SK-N-SH treated with all-trans-retinoic acid at 6 μM for 48 hours (cell line): ENCODE results near the gene PRAMEF17.
"Not testable (repeated sequence)": the region's sequence is repeated elsewhere in the genome, so short reads cannot be mapped to it uniquely, and the experiment has no call there.

Experiments
- ATAC-seq: fragments of 200-7000 bp; cut with Tn5 transposase; 3 replicates; pipeline ENCODE4 v1.9.1; 2020; ENCODE audit warnings: mild to moderate bottlenecking, moderate library complexity
- BACH2 ChIP-seq: fragments of 250-450 bp; sonication (Bioruptor Pico); IDR thresholded peaks from 2 replicates; pipeline ENCODE4 v1.9.0; 2021; ENCODE audit warnings: mild to moderate bottlenecking, borderline replicate concordance
- CSDC2 ChIP-seq: fragments of 250-450 bp; sonication (Bioruptor Pico); IDR thresholded peaks from 2 replicates; pipeline ENCODE4 v1.5.0; 2020; ENCODE audit warnings: mild to moderate bottlenecking, moderate library complexity
- ESRRG ChIP-seq: fragments of 250-450 bp; sonication (Bioruptor Pico); IDR thresholded peaks from 2 replicates; pipeline ENCODE4 v1.6.1; 2021; ENCODE audit warnings: mild to moderate bottlenecking
- GLIS3 ChIP-seq: fragments of 250-450 bp; sonication (Bioruptor Pico); IDR thresholded peaks from 2 replicates; pipeline ENCODE4 v1.5.0; 2020; ENCODE audit warnings: mild to moderate bottlenecking, moderate library complexity
- ISL1 ChIP-seq: fragments of 250-450 bp; sonication (Bioruptor Pico); IDR thresholded peaks from 2 replicates; pipeline ENCODE4 v2.1.2; 2022; ENCODE audit warnings: mild to moderate bottlenecking, moderate library complexity
- OSR1 ChIP-seq: fragments of 250-450 bp; sonication (Bioruptor Pico); IDR thresholded peaks from 2 replicates; pipeline ENCODE4 v1.8.0; 2022; ENCODE audit warnings: moderate library complexity, mild to moderate bottlenecking, inconsistent platforms
- PPARA ChIP-seq: fragments of 250-450 bp; sonication (Bioruptor Pico); IDR thresholded peaks from 2 replicates; pipeline ENCODE4 v1.5.0; 2020; ENCODE audit warnings: mild to moderate bottlenecking, borderline replicate concordance
- RARB ChIP-seq: fragments of 250-450 bp; sonication (Bioruptor Pico); IDR thresholded peaks from 2 replicates; pipeline ENCODE4 v1.8.0; 2021; ENCODE audit warnings: mild to moderate bottlenecking, moderate library complexity
- SNAI2 ChIP-seq: fragments of 250-450 bp; sonication (Bioruptor Pico); IDR thresholded peaks from 2 replicates; pipeline ENCODE4 v1.5.0; 2020; ENCODE audit warnings: mild to moderate bottlenecking, moderate library complexity
- TCF4 ChIP-seq: fragments of 250-450 bp; sonication (Bioruptor Pico); IDR thresholded peaks from 2 replicates; pipeline ENCODE4 v1.8.0; 2021; ENCODE audit warnings: mild to moderate bottlenecking, moderate library complexity, borderline replicate concordance
- TOX ChIP-seq: fragments of 250-450 bp; sonication (Bioruptor Pico); IDR thresholded peaks from 2 replicates; pipeline ENCODE4 v1.8.0; 2021; ENCODE audit warnings: mild to moderate bottlenecking, moderate library complexity, borderline replicate concordance
- ZC3H10 ChIP-seq: fragments of 250-450 bp; sonication (Bioruptor Pico); IDR thresholded peaks from 2 replicates; pipeline ENCODE4 v1.5.1; 2021; ENCODE audit warnings: mild to moderate bottlenecking, moderate library complexity
- ZFP3 ChIP-seq: fragments of 250-450 bp; sonication (Bioruptor Pico); IDR thresholded peaks from 2 replicates; pipeline ENCODE4 v1.5.0; 2020; ENCODE audit warnings: mild to moderate bottlenecking, moderate library complexity
- ZFP30 ChIP-seq: fragments of 450-650 bp; formaldehyde crosslinking; IDR thresholded peaks from 2 replicates; pipeline ENCODE4 v1.5.0; 2022; ENCODE audit warnings: mild to moderate bottlenecking, moderate library complexity
- ZNF565 ChIP-seq: fragments of 450-650 bp; formaldehyde crosslinking; conservative IDR thresholded peaks from 2 replicates; pipeline ENCODE4 v1.5.0; 2020; ENCODE audit warnings: low read depth, mild to moderate bottlenecking, moderate library complexity
- ZNF70 ChIP-seq: fragments of 450-650 bp; formaldehyde crosslinking; IDR thresholded peaks from 2 replicates; pipeline ENCODE4 v1.5.0; 2020; ENCODE audit warnings: mild to moderate bottlenecking, moderate library complexity
- ZNF8 ChIP-seq: fragments of 450-650 bp; formaldehyde crosslinking; IDR thresholded peaks from 2 replicates; pipeline ENCODE4 v1.5.0; 2020; ENCODE audit warnings: mild to moderate bottlenecking, moderate library complexity
- TF ChIP-seq, protein P1 (sequence below): fragments of 250-450 bp; sonication (Bioruptor Pico); IDR thresholded peaks from 2 replicates; pipeline ENCODE4 v1.5.1; 2020; ENCODE audit warnings: low read depth, mild to moderate bottlenecking, moderate library complexity
- TF ChIP-seq, protein P2 (sequence below): fragments of 250-450 bp; sonication (Bioruptor Pico); IDR thresholded peaks from 2 replicates; pipeline ENCODE4 v1.8.0; 2020; ENCODE audit warnings: mild to moderate bottlenecking, moderate library complexity, borderline replicate concordance
- TF ChIP-seq, protein P3 (sequence below): fragments of 250-450 bp; sonication (Bioruptor Pico); IDR thresholded peaks from 2 replicates; pipeline ENCODE4 v1.5.1; 2021; ENCODE audit warnings: mild to moderate bottlenecking, moderate library complexity
- TF ChIP-seq, protein P4 (sequence below): fragments of 250-450 bp; sonication (Bioruptor Pico); IDR thresholded peaks from 2 replicates; pipeline ENCODE4 v1.5.0; 2020; ENCODE audit warnings: mild to moderate bottlenecking, moderate library complexity

Gene PRAMEF17

DNA sequence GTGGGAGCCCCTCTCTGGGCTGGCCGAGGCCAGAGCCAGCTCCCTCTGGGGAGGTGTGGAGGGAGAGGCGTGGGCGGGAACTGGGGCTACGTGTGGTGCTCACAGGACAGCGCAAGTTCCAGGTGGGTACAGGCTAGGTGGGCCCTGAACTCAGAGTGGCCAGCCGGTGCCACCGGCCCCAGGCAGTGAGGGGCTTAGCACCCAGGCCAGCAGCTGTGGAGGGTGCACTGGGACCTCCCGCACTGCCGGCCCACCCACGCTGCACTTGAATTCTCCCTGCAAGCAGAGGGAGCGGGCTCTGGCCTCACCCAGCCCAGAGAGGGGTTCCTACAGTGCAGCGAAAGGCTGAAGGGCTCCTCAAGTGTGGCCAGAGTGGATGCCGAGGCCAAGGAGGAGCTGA lies 41.1 kb downstream of the PRAMEF17 start:
- ATAC-seq = no peak

DNA sequence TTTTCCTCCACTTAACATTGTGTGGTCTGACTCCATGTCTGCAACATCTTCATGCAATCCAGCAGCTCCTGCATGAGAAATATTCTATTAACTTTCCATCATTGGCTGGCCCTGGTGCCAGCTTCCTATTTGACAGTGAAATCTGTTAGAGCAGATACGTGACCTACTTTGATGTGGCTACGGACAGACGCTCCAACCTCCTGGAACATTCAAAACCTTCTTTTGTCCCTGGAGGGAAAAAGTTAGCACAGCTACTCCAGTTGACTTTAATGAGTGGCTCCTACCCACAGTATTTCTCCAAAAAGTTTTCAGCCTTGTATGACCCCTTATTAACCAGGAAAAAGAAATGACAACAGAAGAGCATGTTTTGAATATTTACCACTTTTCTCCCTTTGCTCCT lies 42.8 kb downstream of the PRAMEF17 start:
- TF ChIP-seq GLIS3 (CRISPR knock-in tag) (no peak), ZNF8 (CRISPR knock-in tag) (no peak), PPARA (CRISPR knock-in tag) (no peak), TCF4 (CRISPR knock-in tag) (no peak), RARB (CRISPR knock-in tag) (no peak), ZNF565 (CRISPR knock-in tag) (no peak), ZFP3 (CRISPR knock-in tag) (no peak), OSR1 (no peak), TOX (CRISPR knock-in tag) (no peak), SNAI2 (CRISPR knock-in tag) (no peak), ESRRG (CRISPR knock-in tag) (no peak), ZNF70 (CRISPR knock-in tag) (no peak), CSDC2 (CRISPR knock-in tag) (no peak), BACH2 (no peak), ZFP30 (CRISPR knock-in tag) (no peak)
- TF ChIP-seq, protein P1, sequence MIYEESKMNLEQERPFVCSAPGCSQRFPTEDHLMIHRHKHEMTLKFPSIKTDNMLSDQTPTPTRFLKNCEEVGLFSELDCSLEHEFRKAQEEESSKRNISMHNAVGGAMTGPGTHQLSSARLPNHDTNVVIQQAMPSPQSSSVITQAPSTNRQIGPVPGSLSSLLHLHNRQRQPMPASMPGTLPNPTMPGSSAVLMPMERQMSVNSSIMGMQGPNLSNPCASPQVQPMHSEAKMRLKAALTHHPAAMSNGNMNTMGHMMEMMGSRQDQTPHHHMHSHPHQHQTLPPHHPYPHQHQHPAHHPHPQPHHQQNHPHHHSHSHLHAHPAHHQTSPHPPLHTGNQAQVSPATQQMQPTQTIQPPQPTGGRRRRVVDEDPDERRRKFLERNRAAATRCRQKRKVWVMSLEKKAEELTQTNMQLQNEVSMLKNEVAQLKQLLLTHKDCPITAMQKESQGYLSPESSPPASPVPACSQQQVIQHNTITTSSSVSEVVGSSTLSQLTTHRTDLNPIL (CRISPR knock-in tag) = no peak
- TF ChIP-seq, protein P2, sequence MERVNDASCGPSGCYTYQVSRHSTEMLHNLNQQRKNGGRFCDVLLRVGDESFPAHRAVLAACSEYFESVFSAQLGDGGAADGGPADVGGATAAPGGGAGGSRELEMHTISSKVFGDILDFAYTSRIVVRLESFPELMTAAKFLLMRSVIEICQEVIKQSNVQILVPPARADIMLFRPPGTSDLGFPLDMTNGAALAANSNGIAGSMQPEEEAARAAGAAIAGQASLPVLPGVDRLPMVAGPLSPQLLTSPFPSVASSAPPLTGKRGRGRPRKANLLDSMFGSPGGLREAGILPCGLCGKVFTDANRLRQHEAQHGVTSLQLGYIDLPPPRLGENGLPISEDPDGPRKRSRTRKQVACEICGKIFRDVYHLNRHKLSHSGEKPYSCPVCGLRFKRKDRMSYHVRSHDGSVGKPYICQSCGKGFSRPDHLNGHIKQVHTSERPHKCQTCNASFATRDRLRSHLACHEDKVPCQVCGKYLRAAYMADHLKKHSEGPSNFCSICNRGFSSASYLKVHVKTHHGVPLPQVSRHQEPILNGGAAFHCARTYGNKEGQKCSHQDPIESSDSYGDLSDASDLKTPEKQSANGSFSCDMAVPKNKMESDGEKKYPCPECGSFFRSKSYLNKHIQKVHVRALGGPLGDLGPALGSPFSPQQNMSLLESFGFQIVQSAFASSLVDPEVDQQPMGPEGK (CRISPR knock-in tag) = no peak
- TF ChIP-seq, protein P3, sequence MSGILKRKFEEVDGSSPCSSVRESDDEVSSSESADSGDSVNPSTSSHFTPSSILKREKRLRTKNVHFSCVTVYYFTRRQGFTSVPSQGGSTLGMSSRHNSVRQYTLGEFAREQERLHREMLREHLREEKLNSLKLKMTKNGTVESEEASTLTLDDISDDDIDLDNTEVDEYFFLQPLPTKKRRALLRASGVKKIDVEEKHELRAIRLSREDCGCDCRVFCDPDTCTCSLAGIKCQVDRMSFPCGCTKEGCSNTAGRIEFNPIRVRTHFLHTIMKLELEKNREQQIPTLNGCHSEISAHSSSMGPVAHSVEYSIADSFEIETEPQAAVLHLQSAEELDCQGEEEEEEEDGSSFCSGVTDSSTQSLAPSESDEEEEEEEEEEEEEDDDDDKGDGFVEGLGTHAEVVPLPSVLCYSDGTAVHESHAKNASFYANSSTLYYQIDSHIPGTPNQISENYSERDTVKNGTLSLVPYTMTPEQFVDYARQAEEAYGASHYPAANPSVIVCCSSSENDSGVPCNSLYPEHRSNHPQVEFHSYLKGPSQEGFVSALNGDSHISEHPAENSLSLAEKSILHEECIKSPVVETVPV = no peak
- TF ChIP-seq, protein P4, sequence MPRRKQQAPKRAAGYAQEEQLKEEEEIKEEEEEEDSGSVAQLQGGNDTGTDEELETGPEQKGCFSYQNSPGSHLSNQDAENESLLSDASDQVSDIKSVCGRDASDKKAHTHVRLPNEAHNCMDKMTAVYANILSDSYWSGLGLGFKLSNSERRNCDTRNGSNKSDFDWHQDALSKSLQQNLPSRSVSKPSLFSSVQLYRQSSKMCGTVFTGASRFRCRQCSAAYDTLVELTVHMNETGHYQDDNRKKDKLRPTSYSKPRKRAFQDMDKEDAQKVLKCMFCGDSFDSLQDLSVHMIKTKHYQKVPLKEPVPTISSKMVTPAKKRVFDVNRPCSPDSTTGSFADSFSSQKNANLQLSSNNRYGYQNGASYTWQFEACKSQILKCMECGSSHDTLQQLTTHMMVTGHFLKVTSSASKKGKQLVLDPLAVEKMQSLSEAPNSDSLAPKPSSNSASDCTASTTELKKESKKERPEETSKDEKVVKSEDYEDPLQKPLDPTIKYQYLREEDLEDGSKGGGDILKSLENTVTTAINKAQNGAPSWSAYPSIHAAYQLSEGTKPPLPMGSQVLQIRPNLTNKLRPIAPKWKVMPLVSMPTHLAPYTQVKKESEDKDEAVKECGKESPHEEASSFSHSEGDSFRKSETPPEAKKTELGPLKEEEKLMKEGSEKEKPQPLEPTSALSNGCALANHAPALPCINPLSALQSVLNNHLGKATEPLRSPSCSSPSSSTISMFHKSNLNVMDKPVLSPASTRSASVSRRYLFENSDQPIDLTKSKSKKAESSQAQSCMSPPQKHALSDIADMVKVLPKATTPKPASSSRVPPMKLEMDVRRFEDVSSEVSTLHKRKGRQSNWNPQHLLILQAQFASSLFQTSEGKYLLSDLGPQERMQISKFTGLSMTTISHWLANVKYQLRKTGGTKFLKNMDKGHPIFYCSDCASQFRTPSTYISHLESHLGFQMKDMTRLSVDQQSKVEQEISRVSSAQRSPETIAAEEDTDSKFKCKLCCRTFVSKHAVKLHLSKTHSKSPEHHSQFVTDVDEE (CRISPR knock-in tag) = no peak

More for the DNA sequence above, 41.1 kb downstream of the PRAMEF17 start:
- TF ChIP-seq, protein P3 = no peak
- TF ChIP-seq, protein P4 (CRISPR knock-in tag) = no peak
- no peak for TF ChIP-seq ZNF70 (CRISPR knock-in tag)
- TF ChIP-seq SNAI2 (CRISPR knock-in tag) = no peak
- no peak for TF ChIP-seq OSR1
- no peak for TF ChIP-seq ISL1 (CRISPR knock-in tag)
- no peak for TF ChIP-seq ESRRG (CRISPR knock-in tag)
- no peak for TF ChIP-seq PPARA (CRISPR knock-in tag)
- TF ChIP-seq TCF4 (CRISPR knock-in tag) = no peak
- TF ChIP-seq CSDC2 (CRISPR knock-in tag) = no peak
- TF ChIP-seq BACH2 = no peak
- TF ChIP-seq ZNF565 (CRISPR knock-in tag) = no peak
- TF ChIP-seq ZFP30 (CRISPR knock-in tag) = no peak
- TF ChIP-seq, protein P1 (CRISPR knock-in tag) = no peak
- TF ChIP-seq GLIS3 (CRISPR knock-in tag) = no peak
- TF ChIP-seq ZNF8 (CRISPR knock-in tag) = no peak
- TF ChIP-seq TOX (CRISPR knock-in tag) = no peak
- TF ChIP-seq ZC3H10 (CRISPR knock-in tag) = no peak

DNA sequence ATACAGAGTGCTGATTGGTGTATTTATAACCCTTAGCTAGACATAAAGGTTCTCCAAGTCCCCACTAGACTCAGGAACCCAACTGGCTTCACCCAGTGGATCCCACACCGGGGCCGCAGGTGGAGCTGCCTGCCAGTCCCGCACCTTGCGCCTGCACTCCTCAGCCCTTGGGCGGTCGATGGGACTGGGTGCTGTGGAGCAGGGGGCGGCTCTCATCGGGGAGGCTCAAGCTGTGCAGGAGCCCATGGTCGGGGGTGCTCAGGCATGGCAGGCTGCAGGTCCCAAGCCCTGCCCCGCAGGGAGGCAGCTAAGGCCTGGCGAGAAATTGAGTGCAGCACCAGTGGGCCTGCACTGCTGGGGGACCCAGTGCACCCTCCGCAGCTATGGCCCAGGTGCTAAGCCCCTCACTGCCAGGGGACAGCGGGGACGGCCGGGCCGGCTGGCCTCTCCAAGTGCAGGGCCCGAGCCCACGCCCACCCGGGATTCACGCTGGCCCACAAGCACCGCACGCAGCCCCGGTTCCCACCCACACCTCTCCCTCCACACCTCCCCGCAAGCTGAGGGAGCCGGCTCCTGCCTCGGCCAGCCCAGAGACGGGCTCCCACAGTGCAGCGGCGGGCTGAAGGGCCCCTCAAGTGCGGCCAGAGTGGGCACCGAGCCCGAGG lies 44.4 kb downstream of the PRAMEF17 start:
- not testable (repeated sequence) for ATAC-seq

More for the DNA sequence above, 42.8 kb downstream of the PRAMEF17 start:
- ATAC-seq = no peak
